Measurements from ENCODE around the gene LPIN1.
"Not testable (repeated sequence)": the region's sequence is repeated elsewhere in the genome, so short reads cannot be mapped to it uniquely, and the experiment has no call there.

The LPIN1 gene

GRCh38 chr2:11716689-11717321 lies 29.6 kb upstream of the LPIN1 start:
- no peak for DNase-seq (ENCODE audit: low read depth in 2 of 2)

GRCh38 chr2:11717623-11718022 lies 28.8 kb upstream of the LPIN1 start:
- no peak for DNase-seq (ENCODE audit: low read depth in 2 of 2)

- DNase-seq (ENCODE audit: low read depth in 2 of 2): no peak
Measured at GRCh38 chr2:11718606-11719005, 27.8 kb upstream of the LPIN1 start.

- DNase-seq (ENCODE audit: low read depth in 2 of 2): no peak
Measured at GRCh38 chr2:11719230-11719977, 27.0 kb upstream of the LPIN1 start.

- DNase-seq (ENCODE audit: low read depth in 2 of 2): no peak
Measured at GRCh38 chr2:11720752-11721151, 25.7 kb upstream of the LPIN1 start.

GRCh38 chr2:11722292-11723060 lies 24.0 kb upstream of the LPIN1 start:
- no peak for DNase-seq (ENCODE audit: low read depth in 2 of 2)

- DNase-seq (ENCODE audit: low read depth in 2 of 2): no peak
Measured at GRCh38 chr2:11723061-11723371, 23.4 kb upstream of the LPIN1 start.

- no peak for DNase-seq (ENCODE audit: low read depth in 2 of 2)
Measured at GRCh38 chr2:11724151-11724550, 22.3 kb upstream of the LPIN1 start.

- DNase-seq (ENCODE audit: low read depth in 2 of 2): no peak
Measured at GRCh38 chr2:11726384-11726783, 20.0 kb upstream of the LPIN1 start.

- no peak for DNase-seq (ENCODE audit: low read depth in 2 of 2)
Measured at GRCh38 chr2:11729362-11730212, 16.8 kb upstream of the LPIN1 start.

- not testable (repeated sequence) for DNase-seq (ENCODE audit: low read depth in 2 of 2)
Measured at GRCh38 chr2:11731214-11731984, 15.0 kb upstream of the LPIN1 start.

- no peak for DNase-seq (ENCODE audit: low read depth in 2 of 2)
Measured at GRCh38 chr2:11732587-11732986, 13.8 kb upstream of the LPIN1 start.

- not testable (repeated sequence) for DNase-seq (ENCODE audit: low read depth in 2 of 2)
Measured at GRCh38 chr2:11737852-11738251, 8.6 kb upstream of the LPIN1 start.

GRCh38 chr2:11738589-11739436 lies 7.6 kb upstream of the LPIN1 start:
- DNase-seq (ENCODE audit: low read depth in 2 of 2): no peak

GRCh38 chr2:11740723-11741122 lies 5.7 kb upstream of the LPIN1 start:
- no peak for DNase-seq (ENCODE audit: low read depth in 2 of 2)

GRCh38 chr2:11742317-11742701 lies 4.1 kb upstream of the LPIN1 start:
- DNase-seq (ENCODE audit: low read depth in 2 of 2): no peak

- no peak for DNase-seq (ENCODE audit: low read depth in 2 of 2)
Measured at GRCh38 chr2:11742702-11743357, 3.6 kb upstream of the LPIN1 start.

- no peak for DNase-seq (ENCODE audit: low read depth in 2 of 2)
Measured at GRCh38 chr2:11743366-11743765, 3.1 kb upstream of the LPIN1 start.

GRCh38 chr2:11743846-11744553 lies 2.4 kb upstream of the LPIN1 start:
- DNase-seq (ENCODE audit: low read depth in 2 of 2): peak in 1 of 2 donors; percentile 45

All from stimulated activated CD8-positive, alpha-beta memory T cell treated with anti-CD3 and anti-CD28 coated beads, Interleukin-2, amount 100 ng/mL, for 1 hour (primary cell).